Measurements from ENCODE around the gene MED12L.
"Not testable (repeated sequence)": the region's sequence is repeated elsewhere in the genome, so short reads cannot be mapped to it uniquely, and the experiment has no call there.

The MED12L gene

DNA sequence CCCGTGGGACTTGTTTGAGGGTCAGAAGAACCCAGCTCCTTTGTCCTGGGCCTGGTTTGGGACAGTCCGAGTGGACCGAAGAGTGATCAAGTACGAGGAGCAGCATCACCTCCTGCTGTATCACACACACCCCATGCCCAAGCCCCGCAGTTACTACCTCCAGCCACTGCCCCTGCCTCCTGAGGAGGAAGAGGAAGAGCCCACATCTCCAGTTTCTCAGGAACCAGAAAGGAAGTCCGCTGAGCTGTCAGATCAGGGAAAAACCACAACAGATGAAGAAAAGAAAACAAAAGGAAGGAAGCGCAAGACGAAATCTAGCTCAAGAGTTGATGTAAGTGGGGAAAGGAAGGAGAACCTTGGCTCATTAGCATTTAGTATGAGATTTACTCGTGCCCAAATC, 302.4 kb downstream of the MED12L start:
- no peak for DNase-seq

- no peak for DNase-seq
Observed at GRCh38 chr3:151391720-151392119, 306.3 kb downstream of the MED12L start.

- DNase-seq = not testable (repeated sequence)
Observed at GRCh38 chr3:151392191-151392590, 306.7 kb downstream of the MED12L start.

GRCh38 chr3:151393146-151393830, 307.8 kb downstream of the MED12L start:
- DNase-seq = no peak

DNA sequence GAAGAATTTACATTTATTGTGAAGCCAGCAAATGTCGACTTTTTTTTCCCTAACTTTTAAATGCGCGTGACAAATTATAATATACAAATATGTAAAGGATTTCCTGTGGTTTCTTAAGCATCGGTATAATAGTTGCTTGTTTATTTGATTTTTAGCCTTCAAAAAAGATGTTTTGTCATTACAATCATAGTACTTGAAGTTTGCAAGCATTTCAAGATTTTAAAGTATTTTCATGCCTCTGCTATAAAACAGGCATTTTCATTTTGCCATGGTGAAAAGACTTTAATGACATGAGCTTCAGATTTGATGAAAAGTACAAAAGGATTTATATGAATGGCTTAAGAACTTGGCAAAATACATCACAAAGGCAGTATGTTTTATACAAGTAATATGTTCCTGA, 308.5 kb downstream of the MED12L start:
- DNase-seq = no peak

GRCh38 chr3:151394611-151395010, 309.1 kb downstream of the MED12L start:
- DNase-seq = no peak

DNA sequence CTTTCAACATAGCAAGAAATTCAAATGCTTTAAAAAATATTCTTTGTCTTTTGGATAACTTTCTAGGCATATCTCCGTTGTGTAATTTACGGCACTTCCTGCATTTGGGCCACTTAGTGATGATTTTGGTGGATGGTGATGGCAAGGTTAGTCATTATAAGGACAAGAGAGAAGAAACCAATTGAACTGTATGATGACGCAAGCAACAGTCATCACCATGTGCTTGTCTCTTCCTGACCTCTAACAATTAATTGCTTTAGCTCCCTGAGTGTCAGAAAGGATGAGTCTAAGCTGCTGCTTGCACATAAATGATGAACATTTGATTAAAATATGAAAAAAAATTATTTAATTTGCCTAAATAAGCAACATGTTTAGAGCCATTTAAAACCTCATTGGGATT, 310.3 kb downstream of the MED12L start:
- DNase-seq = no peak

GRCh38 chr3:151398895-151399294, 313.4 kb downstream of the MED12L start:
- no peak for DNase-seq

- no peak for DNase-seq
Observed at GRCh38 chr3:151400341-151400740, 314.9 kb downstream of the MED12L start.

GRCh38 chr3:151402349-151402748, 316.9 kb downstream of the MED12L start:
- no peak for DNase-seq

DNA sequence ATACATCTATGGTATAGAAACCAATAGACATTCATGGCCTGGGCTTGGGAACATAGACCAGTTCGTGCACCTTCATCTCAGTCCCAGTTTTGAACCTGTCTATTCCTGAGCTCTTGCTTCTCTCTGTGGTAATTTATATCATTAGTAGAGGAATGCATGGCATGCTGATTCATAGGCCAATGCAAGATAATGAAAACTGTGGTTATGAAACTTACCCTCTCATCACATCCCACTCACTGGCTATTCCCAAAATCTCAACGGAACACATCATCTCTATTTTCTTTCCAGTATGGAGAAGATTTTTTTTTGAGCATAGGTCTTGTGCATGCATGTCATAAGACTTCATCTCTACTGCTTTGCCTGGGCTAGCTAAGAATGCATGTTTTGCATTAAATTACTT, 317.8 kb downstream of the MED12L start:
- no peak for DNase-seq

DNA sequence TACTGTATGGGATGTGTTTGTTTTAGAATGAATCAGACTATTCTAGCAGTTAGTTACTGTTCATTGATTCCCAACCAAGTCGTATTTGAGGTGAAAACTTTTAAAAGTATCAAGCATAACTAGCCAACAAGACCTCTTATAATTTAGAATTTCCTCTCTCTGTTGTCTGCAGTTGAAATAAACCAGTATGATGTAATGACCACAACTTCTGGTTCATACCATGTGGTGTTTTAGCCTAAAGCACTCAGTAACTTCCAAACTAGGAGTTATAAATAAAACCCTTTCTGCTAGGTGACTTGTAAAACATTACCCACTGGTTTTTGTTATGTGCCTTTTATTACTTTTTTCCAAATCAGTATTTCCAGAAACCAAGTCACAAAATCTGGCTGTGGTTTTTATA, 318.9 kb downstream of the MED12L start:
- no peak for DNase-seq

GRCh38 chr3:151407928-151408327, 322.5 kb downstream of the MED12L start:
- DNase-seq = no peak

DNA sequence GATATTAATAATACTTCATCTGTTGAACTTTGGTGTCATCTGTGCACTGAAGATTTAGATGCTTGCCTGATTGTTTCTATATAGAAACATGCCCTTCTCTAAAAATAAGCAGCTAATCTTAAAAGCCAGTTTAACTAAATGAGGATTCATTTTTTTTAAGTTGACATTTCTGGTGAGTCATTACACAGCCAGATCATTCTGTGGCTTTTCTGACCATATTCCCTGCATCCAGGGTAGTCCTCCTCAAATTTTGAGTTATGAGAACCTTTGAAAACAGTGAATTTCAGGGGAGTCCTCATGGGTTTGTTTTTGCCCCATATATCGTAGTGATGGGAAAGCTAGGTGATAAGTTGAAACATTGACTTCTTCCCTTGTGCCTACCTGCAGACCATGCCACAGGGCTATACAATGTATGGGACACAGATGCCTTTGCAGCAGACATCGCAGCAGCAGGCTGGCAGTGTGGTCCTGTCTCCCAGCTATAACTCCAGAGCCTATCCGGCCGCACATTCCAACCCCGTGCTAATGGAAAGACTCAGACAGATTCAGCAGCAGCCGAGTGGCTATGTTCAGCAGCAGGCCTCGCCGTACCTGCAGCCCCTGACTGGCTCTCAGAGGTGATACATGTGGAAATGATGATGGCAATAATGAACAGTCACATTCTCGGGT, 325.6 kb downstream of the MED12L start:
- DNase-seq = no peak

GRCh38 chr3:151412989-151413388, 327.5 kb downstream of the MED12L start:
- DNase-seq = no peak

DNA sequence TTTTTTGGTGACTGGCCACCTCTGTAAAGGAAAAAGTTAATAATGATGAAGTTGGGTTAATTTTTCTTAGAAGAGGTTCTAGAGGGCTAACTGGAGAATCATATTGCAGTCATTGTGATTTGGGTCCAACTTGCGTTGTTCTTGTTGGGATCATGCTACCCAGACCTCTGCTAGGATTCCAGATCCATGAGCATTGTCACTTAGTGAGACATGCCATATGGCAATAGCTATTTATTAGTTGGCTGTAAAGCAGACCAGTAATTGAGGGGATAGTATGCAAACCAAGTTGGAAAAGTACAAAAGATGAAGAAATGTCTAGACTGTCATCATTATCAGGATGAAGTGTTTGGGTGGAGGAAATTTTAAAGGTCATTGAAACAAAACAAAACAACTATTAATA, 329.8 kb downstream of the MED12L start:
- no peak for DNase-seq

GRCh38 chr3:151419806-151420205, 334.3 kb downstream of the MED12L start:
- no peak for DNase-seq

DNA sequence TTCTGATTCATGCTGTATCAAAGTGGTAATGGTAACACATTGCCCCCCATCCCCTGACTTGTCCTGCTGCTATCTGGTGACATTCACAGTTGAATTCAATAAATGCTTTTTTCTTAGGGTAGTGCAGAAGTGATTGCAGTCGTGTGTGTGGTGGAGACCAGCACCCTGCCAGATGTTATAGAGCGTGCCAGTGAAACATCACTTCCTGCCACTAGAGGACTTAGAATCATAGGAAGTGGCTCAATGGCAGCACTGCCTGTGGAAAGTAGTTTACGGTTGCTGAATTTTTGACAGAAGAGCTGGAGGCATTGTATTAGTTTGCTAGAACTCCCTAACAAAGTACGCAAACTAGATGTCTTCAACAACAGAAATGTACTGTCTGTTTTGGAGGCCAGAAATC, 336.5 kb downstream of the MED12L start:
- no peak for DNase-seq

DNA sequence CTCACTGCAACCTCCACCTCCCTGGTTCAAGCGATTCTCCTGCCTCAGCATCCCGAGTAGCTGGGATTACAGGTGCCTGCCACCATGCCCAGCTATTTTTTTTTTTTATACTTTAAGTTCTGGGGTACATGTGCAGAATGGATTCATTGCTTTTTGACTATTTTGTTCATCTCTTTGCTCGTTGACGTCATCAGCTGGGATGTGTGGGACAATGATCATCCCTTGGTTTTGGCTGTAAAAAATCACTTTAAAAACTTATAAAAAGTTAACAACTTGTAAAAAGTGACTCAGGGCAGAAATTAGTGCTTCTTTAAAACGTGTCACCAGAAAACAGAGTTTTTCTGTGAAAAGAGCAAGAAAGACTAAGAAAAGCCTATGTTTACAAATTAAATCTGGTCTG, 337.6 kb downstream of the MED12L start:
- DNase-seq = no peak

GRCh38 chr3:151425627-151426340, 340.3 kb downstream of the MED12L start:
- DNase-seq = no peak

DNA sequence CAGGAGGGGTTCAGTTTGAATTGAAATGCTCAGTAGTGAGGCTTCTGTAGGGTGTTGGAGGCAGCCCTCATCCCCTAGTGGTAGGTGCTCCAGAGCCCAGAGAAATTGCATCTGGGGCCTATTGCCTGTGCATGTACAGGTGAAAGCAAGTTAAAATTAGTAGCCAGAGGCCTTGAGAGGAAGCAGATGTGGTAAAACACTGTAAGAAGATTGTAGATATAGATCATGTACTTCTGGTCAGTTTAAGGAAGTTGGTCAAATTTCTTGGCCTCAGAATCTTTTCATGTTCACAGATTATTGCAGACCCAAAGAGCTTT, 340.8 kb downstream of the MED12L start:
- DNase-seq = no peak

- DNase-seq = no peak
Observed at GRCh38 chr3:151428386-151428785, 342.9 kb downstream of the MED12L start.

DNA sequence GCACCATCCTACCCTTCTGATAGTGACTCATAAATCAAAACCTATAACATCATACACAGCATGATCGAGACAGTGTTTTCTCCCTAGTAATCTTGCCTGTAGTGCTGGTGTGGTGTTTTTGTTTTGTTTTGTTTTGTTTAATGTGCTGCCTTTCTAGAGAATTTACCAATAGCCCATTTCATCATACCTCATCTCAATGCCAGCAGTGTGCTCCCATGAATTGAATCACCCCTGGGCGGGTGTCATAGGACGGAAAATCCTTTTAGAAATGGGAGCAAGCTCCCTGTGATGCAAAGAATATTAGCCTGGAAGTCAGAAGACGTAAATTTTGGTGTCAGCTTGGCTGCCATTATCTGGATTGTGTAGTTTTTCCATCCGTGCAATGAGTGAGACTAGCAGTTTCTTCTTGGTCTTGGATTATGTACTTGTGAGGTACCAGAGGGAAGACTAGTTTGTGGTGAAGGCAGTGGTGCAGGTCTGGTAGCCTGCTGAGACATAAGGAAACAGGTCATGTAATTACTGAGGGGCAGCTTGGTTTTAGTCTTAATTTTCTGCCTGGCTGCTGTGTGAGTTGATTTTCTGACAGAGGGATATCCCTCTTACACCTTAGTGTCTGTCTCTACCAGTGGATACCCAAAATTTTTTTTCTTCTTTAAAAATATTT, 345.5 kb downstream of the MED12L start:
- DNase-seq = no peak

DNA sequence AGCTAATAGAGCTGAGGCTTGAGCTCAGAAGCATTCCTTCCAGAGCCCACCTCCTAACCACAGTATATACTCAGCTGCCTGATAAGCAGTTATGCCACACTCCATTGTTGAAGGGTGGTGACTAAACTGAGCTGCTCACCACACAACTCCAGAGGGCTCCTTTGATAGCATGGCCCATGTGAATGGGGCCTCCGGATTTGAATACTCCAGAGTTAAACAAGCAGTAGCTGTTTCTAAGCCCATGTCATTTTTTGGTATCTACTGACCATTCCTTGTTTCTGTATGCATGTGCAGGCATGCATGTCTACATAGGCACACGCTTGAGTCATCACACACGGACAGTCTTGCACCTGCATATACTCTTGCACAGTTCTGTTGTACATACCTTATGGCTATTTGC, 346.5 kb downstream of the MED12L start:
- no peak for DNase-seq
